Keratinocyte (primary cell): ENCODE data around the gene IFI27. TPM values are rescaled to one million over a fixed set of nuclear protein-coding genes. Genes with fewer than 3 reads are reported as not detected.

Source experiments
- DNase-seq: peaks from one replicate; pipeline ENCODE4 v3.0.0-alpha.2; 2011; ENCODE audit warnings: low read depth, missing footprints, low spot score
- FAIRE-seq: peaks from 2 replicates; lab custom pipeline; 2011; peaks lifted over from hg19 to GRCh38; lab: Jason Lieb, UNC
- H2AFZ ChIP-seq: 2 replicates; pipeline ENCODE4 v1.6.0; 2012; ENCODE audit warnings: low read length, control low read depth, inconsistent platforms; ENCODE audit not compliant: control insufficient read depth
- H3K27ac ChIP-seq: 2 replicates; pipeline ENCODE4 v1.5.1; 2011; ENCODE audit warnings: low read length; ENCODE audit not compliant: control insufficient read depth, insufficient read depth
- H3K27me3 ChIP-seq: 3 replicates; pipeline ENCODE4 v1.6.0; 2011; ENCODE audit warnings: low read length; ENCODE audit not compliant: control insufficient read depth, insufficient read depth; ENCODE audit errors: extremely low read depth
- H3K36me3 ChIP-seq, 2 experiments: 2 replicates in 1 of 2; 3 replicates in 1 of 2; pipeline ENCODE4 v1.5.1; 2011; ENCODE audit warnings: low read length in 2 of 2, mild to moderate bottlenecking in 1 of 2; ENCODE audit not compliant: control insufficient read depth in 2 of 2, insufficient read depth in 2 of 2; ENCODE audit errors: extremely low read depth in 1 of 2
- H3K4me1 ChIP-seq: 3 replicates; pipeline ENCODE4 v1.5.1; 2011; ENCODE audit warnings: low read length; ENCODE audit not compliant: control insufficient read depth, insufficient read depth; ENCODE audit errors: extremely low read depth
- H3K4me2 ChIP-seq: 3 replicates; pipeline ENCODE4 v1.6.0; 2011; ENCODE audit warnings: low read depth, low read length; ENCODE audit not compliant: control insufficient read depth, insufficient read depth; ENCODE audit errors: extremely low read depth
- H3K4me3 ChIP-seq, 3 experiments: fragments of 200-600 bp in 1 of 3; sonication (generic) in 1 of 3; 2 replicates in 2 of 3; 3 replicates in 1 of 3; pipeline ENCODE4 v1.5.1; 2011 to 2016; ENCODE audit warnings: low read length in 3 of 3, mild to moderate bottlenecking in 3 of 3, control low read depth in 2 of 3, inconsistent platforms in 1 of 3, low read depth in 1 of 3, mixed read lengths in 1 of 3, mixed run types in 1 of 3, moderate library complexity in 1 of 3; ENCODE audit not compliant: control insufficient read depth in 2 of 3, insufficient read depth in 2 of 3; ENCODE audit errors: extremely low read depth in 1 of 3
- H3K79me2 ChIP-seq: 2 replicates; pipeline ENCODE4 v1.6.0; 2012; ENCODE audit warnings: low read length; ENCODE audit not compliant: control insufficient read depth, insufficient read depth
- H3K9ac ChIP-seq: 3 replicates; pipeline ENCODE4 v1.6.0; 2011; ENCODE audit warnings: low read length; ENCODE audit not compliant: control insufficient read depth, insufficient read depth; ENCODE audit errors: extremely low read depth
- H3K9me1 ChIP-seq: 3 replicates; pipeline ENCODE4 v1.6.0; 2011; ENCODE audit warnings: low read length; ENCODE audit not compliant: control insufficient read depth, insufficient read depth; ENCODE audit errors: extremely low read depth
- H3K9me3 ChIP-seq: 2 replicates; pipeline ENCODE4 v1.5.1; 2012; ENCODE audit warnings: low read depth, low read length; ENCODE audit not compliant: control insufficient read depth
- H4K20me1 ChIP-seq: 3 replicates; pipeline ENCODE4 v1.6.0; 2011; ENCODE audit warnings: low read length; ENCODE audit not compliant: control insufficient read depth, insufficient read depth; ENCODE audit errors: extremely low read depth
- CTCF ChIP-seq, 3 experiments: IDR thresholded peaks in 1 of 3; conservative IDR thresholded peaks in 1 of 3; optimal IDR thresholded peaks in 1 of 3; 2 replicates in 2 of 3; 3 replicates in 1 of 3; pipeline versions ENCODE3 to v1.5.1; 2011; ENCODE audit warnings: low read length in 3 of 3, mild to moderate bottlenecking in 3 of 3, moderate library complexity in 2 of 3, control low read depth in 1 of 3, inconsistent platforms in 1 of 3; ENCODE audit not compliant: insufficient read depth in 2 of 3; ENCODE audit errors: extremely low read depth in 1 of 3
- EZH2 ChIP-seq: IDR thresholded peaks from one replicate; pipeline ENCODE4 v1.6.1; 2012; ENCODE audit warnings: inconsistent platforms, mild to moderate bottlenecking, low read length, moderate library complexity
- dilution Hi-C: fragments of 300-500 bp; cut with MboI; formaldehyde crosslinking; loops from one replicate; pipeline ENCODE4 v1.7.0; 2020; ENCODE audit warnings: low sequenced_read_pairs; ENCODE audit not compliant: extremely low pct_ligation_motif_present
- polyA plus RNA-seq, 5 experiments: library from polyadenylated mRNA; depleted of rRNA in 3 of 5; stranded (reverse) in 3 of 5; stranded (forward) in 1 of 5; unstranded in 1 of 5; fragments of >200 nt; gene quantifications; 1 replicate in 1 of 5; 2 replicates in 3 of 5; 3 replicates in 1 of 5; pipeline versions ENCODE4 v1.2.1 to v1.2.3, GENCODE V29; 2011 to 2012; ENCODE audit warnings: missing spikeins in 2 of 5, low read depth in 1 of 5, low replicate concordance in 1 of 5

Gene IFI27
- polyA plus RNA-seq, 1 donor (not counting 4 experiments of a cell fraction or from before 2014, with no cell fraction given): 1,132 TPM

GRCh38 chr14:94120667-94121340 is 10.3 kb downstream of the IFI27 start:
- dilution Hi-C loops: no loop called here
- Histone ChIP-seq H4K20me1 (no peaks in the 10 kb centered on the region), H3K4me3 (no peak overlapping the region), H3K9me3 (no peaks in the 10 kb centered on the region), H3K27ac (no peak overlapping the region), H3K36me3 (peaks cover 0 to 2% of the 10 kb centered on the region in 2 experiments), H3K9ac (no peak overlapping the region), H3K79me2 (no peaks in the 10 kb centered on the region), H3K4me1 (no peaks in the 10 kb centered on the region), H2AFZ (no peak overlapping the region), H3K27me3 (peaks cover 8% of the 10 kb centered on the region), H3K9me1 (no peaks in the 10 kb centered on the region), H3K4me2 (no peak overlapping the region)
- TF ChIP-seq CTCF (optimal IDR thresholded peaks at IDR 0.05 in 1 of 3, IDR thresholded peaks at IDR 0.05 in 1 of 3, conservative IDR thresholded peaks at IDR 0.05 in 1 of 3; ENCODE audit: extremely low read depth in 1 of 3, insufficient read depth in 2 of 3, low read length in 3 of 3): no peak
- no peak for TF ChIP-seq EZH2
- DNase-seq: no peak
- no peak for FAIRE-seq

GRCh38 chr14:94121485-94121884 is 10.9 kb downstream of the IFI27 start:
- TF ChIP-seq EZH2: no peak
- TF ChIP-seq CTCF (optimal IDR thresholded peaks at IDR 0.05 in 1 of 3, IDR thresholded peaks at IDR 0.05 in 1 of 3, conservative IDR thresholded peaks at IDR 0.05 in 1 of 3; ENCODE audit: extremely low read depth in 1 of 3, insufficient read depth in 2 of 3, low read length in 3 of 3): no peak
- Histone ChIP-seq H3K4me3 (no peak overlapping the region), H3K79me2 (no peaks in the 10 kb centered on the region), H3K9me3 (no peaks in the 10 kb centered on the region), H2AFZ (no peak overlapping the region), H3K9me1 (no peaks in the 10 kb centered on the region), H4K20me1 (no peaks in the 10 kb centered on the region), H3K4me2 (no peak overlapping the region), H3K9ac (no peak overlapping the region), H3K27ac (no peak overlapping the region), H3K27me3 (peaks cover 4% of the 10 kb centered on the region), H3K36me3 (peaks cover 0 to 3% of the 10 kb centered on the region in 2 experiments), H3K4me1 (no peaks in the 10 kb centered on the region)
- no peak for FAIRE-seq
- DNase-seq: no peak
- dilution Hi-C loops: no loop called here
